ENCODE results near the gene SPON1.

DNA sequence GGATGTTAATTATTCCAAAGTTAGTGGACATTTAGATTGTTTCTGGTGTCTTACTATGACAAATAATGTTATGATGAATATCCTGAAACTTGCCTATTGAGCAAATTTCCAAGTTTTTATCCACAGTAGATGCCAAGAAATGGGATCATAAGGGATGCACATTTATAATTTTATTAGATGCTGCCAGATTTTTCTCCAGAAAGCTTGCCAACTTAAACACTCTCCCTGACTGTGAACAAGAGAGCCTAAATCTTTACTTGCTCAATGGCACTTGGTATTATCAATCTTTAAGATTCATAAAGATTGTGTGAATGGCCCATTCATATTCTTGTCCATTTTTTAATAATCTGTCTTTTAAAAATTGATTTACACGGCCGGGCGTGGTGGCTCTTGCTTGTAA lies 82.4 kb downstream of the SPON1 start:
- TF ChIP-seq, protein P1, sequence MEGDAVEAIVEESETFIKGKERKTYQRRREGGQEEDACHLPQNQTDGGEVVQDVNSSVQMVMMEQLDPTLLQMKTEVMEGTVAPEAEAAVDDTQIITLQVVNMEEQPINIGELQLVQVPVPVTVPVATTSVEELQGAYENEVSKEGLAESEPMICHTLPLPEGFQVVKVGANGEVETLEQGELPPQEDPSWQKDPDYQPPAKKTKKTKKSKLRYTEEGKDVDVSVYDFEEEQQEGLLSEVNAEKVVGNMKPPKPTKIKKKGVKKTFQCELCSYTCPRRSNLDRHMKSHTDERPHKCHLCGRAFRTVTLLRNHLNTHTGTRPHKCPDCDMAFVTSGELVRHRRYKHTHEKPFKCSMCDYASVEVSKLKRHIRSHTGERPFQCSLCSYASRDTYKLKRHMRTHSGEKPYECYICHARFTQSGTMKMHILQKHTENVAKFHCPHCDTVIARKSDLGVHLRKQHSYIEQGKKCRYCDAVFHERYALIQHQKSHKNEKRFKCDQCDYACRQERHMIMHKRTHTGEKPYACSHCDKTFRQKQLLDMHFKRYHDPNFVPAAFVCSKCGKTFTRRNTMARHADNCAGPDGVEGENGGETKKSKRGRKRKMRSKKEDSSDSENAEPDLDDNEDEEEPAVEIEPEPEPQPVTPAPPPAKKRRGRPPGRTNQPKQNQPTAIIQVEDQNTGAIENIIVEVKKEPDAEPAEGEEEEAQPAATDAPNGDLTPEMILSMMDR (IDR thresholded peaks at IDR 0.05), result no peak
- no peak for TF ChIP-seq POLR2A (IDR thresholded peaks at IDR 0.05)

All from heart left ventricle (tissue), 13 donors.